Vagina (tissue), 2 donors: ENCODE data around the gene NFIB.

Experiments used
- CTCF ChIP-seq, 3 experiments: fragments of 450-650 bp in 2 of 3; fragments of 200-600 bp in 1 of 3; sonication (generic) in 1 of 3; IDR thresholded peaks; one replicate each; pipeline ENCODE4 v1.5.1; 2017 to 2019; ENCODE audit warnings: antibody characterized with exemption in 3 of 3, mild to moderate bottlenecking in 2 of 3, moderate library complexity in 2 of 3
- POLR2A ChIP-seq, 2 donors: fragments of 450-650 bp; IDR thresholded peaks; one replicate each; pipeline ENCODE4 v1.6.1; 2017; ENCODE audit warnings: antibody characterized with exemption in 2 of 2, mild to moderate bottlenecking in 2 of 2, moderate library complexity in 2 of 2

GRCh38 chr9:14155237-14155636 lies 158.7 kb downstream of the NFIB start:
- TF ChIP-seq POLR2A (IDR thresholded peaks at IDR 0.05) (no peak), CTCF (IDR thresholded peaks at IDR 0.05) (no peak)
